ENCODE results near the gene MEG3. TPM values are rescaled to one million over a fixed set of nuclear protein-coding genes. Genes with fewer than 3 reads are reported as not detected.

The MEG3 gene
- total and polyA plus RNA-seq, 2 of the 8 experiments (the other 6 are each of a cell fraction or from before 2014, with no cell fraction given), result 0.17 to 1.1 TPM

GRCh38 chr14:100789460-100790417 lies 36.2 kb upstream of the MEG3 start:
- H2BK12ac ChIP-seq (ENCODE audit: low read depth, low read length), result no peak overlapping the region
- H4K8ac ChIP-seq (ENCODE audit: extremely low read depth, insufficient read depth, low read length), result no peak overlapping the region
- no peak overlapping the region for H2BK20ac ChIP-seq (ENCODE audit: low read length)
- no peak overlapping the region for H4K91ac ChIP-seq (replicated peaks; ENCODE audit: insufficient read length, low read length)
- no peak overlapping the region for H3K4me2 ChIP-seq (ENCODE audit: insufficient read depth in 1 of 2, low read depth in 2 of 2, low read length in 2 of 2)
- no peak overlapping the region for H3K4me3 ChIP-seq (ENCODE audit: extremely low read depth in 1 of 4, insufficient read depth in 2 of 4, low read depth in 3 of 4, low read length in 4 of 4)
- H3K18ac ChIP-seq (ENCODE audit: extremely low read depth, low read length), result 0 out of 2 replicates have a peak overlapping the region, but pooled peaks have one; percentile 10
- H2BK15ac ChIP-seq (ENCODE audit: low read length), result 0 out of 2 replicates have a peak overlapping the region, but pooled peaks have one; percentile 61
- H3K79me1 ChIP-seq (ENCODE audit: low read depth, low read length), result no peaks in the 10 kb centered on the region
- no peak overlapping the region for H3K4ac ChIP-seq (replicated peaks; ENCODE audit: insufficient read length, low read depth, low read length)
- no peak overlapping the region for H3K14ac ChIP-seq (ENCODE audit: insufficient read length)
- no peaks in the 10 kb centered on the region for H3K23me2 ChIP-seq (ENCODE audit: low read depth, low read length)
- CTCF ChIA-PET (ENCODE audit: partially characterized antibody), result interaction anchor here (0.6 to 1.6 kb wide), 5 partner anchors 11 to 405 kb away, joined by 3 to 5 read pairs (median 3); no protein-coding TSS in a partner anchor
- H3K79me2 ChIP-seq (ENCODE audit: control insufficient read depth in 1 of 2, insufficient read depth in 2 of 2, low read length in 2 of 2), result no peaks in the 10 kb centered on the region
- WGBS, 2 experiments (ENCODE audit: extremely low coverage in 1 of 2, insufficient coverage in 1 of 2, insufficient read length in 1 of 2, insufficient replicate concordance in 2 of 2, low coverage in 1 of 2, low lambda C conversion rate in 2 of 2, missing lambda C conversion rate in 1 of 2), result 85% methylated on average over 12 of the region's 12 CpGs; no CpG with 5 or more reads in 1 of the 2 experiments
- H4K5ac ChIP-seq (ENCODE audit: insufficient read length, low read depth, low read length), result no peak overlapping the region
- POLR2A ChIA-PET (ENCODE audit: partially characterized antibody), result no interaction called here
- no peaks in the 10 kb centered on the region for H3K36me3 ChIP-seq (ENCODE audit: control insufficient read depth in 2 of 4, insufficient read depth in 4 of 4, low read length in 3 of 4)
- no peak overlapping the region for H3K27ac ChIP-seq (ENCODE audit: low read depth, low read length)
- H2AFZ ChIP-seq (ENCODE audit: low read length), result no peak overlapping the region
- DNase-seq (ENCODE audit: low read depth in 1 of 2, low spot score in 2 of 2), result no peak
- no peaks in the 10 kb centered on the region for H3K27me3 ChIP-seq (replicated peaks in 1 of 4; ENCODE audit: control insufficient read depth in 3 of 4, extremely low read depth in 1 of 4, insufficient read depth in 3 of 4, low read length in 3 of 4)
- H3K56ac ChIP-seq (replicated peaks; ENCODE audit: insufficient read length, low read depth, low read length), result no peak overlapping the region
- no peaks in the 10 kb centered on the region for H4K20me1 ChIP-seq (replicated peaks in 1 of 2; ENCODE audit: control insufficient read depth in 1 of 2, insufficient read depth in 2 of 2, low read length in 2 of 2)
- H2AK5ac ChIP-seq (ENCODE audit: low read depth, low read length), result no peak overlapping the region
- H2BK120ac ChIP-seq (replicated peaks; ENCODE audit: low read depth, low read length), result no peak overlapping the region
- H3K9ac ChIP-seq (replicated peaks in 1 of 4; ENCODE audit: extremely low read depth in 1 of 4, low read depth in 3 of 4, low read length in 3 of 4), result no peak overlapping the region
- no peak overlapping the region for H3K23ac ChIP-seq (ENCODE audit: insufficient read length)
- H3K9me3 ChIP-seq (ENCODE audit: insufficient read depth in 2 of 2, low read depth in 1 of 2, low read length in 1 of 2), result no peaks in the 10 kb centered on the region
- H2BK5ac ChIP-seq (ENCODE audit: low read depth, low read length), result no peak overlapping the region
- FAIRE-seq, result no peak
- no peaks in the 10 kb centered on the region for H3K4me1 ChIP-seq (replicated peaks in 1 of 4; ENCODE audit: control insufficient read depth in 3 of 4, insufficient read depth in 4 of 4, low read length in 3 of 4)
- TF ChIP-seq FOSL1 (IDR thresholded peaks at IDR 0.05; ENCODE audit: insufficient read depth, low read depth, low read length) (no peak), KDM4A (IDR thresholded peaks at IDR 0.05; ENCODE audit: low read depth, low read length, severe bottlenecking) (no peak), BRCA1 (IDR thresholded peaks at IDR 0.05; ENCODE audit: low read depth, low read length) (no peak), BACH1 (IDR thresholded peaks at IDR 0.05; ENCODE audit: low read length) (no peak), SIRT6 (IDR thresholded peaks at IDR 0.05; ENCODE audit: low read length) (no peak), ASH2L (IDR thresholded peaks at IDR 0.05; ENCODE audit: low read length) (no peak), CBX8 (IDR thresholded peaks at IDR 0.05; ENCODE audit: borderline replicate concordance, low read depth, low read length) (no peak), ATF2 (IDR thresholded peaks at IDR 0.05; ENCODE audit: low read length) (no peak), SAP30 (IDR thresholded peaks at IDR 0.05; ENCODE audit: insufficient read depth, insufficient replicate concordance, low read length) (no peak), CEBPB (IDR thresholded peaks at IDR 0.05; ENCODE audit: low read depth, low read length) (no peak)

All from H1 (cell line).